Cardiac ventricle fibroblast (primary cell): ENCODE results near the gene NLRP13. TPM values are rescaled to one million over a fixed set of nuclear protein-coding genes. Genes with fewer than 3 reads are reported as not detected.

Experiments used
- total RNA-seq: library from RNA; depleted of rRNA; stranded (reverse); fragments of >200 nt; gene quantifications from 2 replicates; pipeline ENCODE4 v1.2.3, GENCODE V29; 2015

Gene NLRP13, protein sequence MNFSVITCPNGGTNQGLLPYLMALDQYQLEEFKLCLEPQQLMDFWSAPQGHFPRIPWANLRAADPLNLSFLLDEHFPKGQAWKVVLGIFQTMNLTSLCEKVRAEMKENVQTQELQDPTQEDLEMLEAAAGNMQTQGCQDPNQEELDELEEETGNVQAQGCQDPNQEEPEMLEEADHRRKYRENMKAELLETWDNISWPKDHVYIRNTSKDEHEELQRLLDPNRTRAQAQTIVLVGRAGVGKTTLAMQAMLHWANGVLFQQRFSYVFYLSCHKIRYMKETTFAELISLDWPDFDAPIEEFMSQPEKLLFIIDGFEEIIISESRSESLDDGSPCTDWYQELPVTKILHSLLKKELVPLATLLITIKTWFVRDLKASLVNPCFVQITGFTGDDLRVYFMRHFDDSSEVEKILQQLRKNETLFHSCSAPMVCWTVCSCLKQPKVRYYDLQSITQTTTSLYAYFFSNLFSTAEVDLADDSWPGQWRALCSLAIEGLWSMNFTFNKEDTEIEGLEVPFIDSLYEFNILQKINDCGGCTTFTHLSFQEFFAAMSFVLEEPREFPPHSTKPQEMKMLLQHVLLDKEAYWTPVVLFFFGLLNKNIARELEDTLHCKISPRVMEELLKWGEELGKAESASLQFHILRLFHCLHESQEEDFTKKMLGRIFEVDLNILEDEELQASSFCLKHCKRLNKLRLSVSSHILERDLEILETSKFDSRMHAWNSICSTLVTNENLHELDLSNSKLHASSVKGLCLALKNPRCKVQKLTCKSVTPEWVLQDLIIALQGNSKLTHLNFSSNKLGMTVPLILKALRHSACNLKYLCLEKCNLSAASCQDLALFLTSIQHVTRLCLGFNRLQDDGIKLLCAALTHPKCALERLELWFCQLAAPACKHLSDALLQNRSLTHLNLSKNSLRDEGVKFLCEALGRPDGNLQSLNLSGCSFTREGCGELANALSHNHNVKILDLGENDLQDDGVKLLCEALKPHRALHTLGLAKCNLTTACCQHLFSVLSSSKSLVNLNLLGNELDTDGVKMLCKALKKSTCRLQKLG
- not detected in 2 replicates for total RNA-seq

GRCh38 chr19:55931936-55932386, at the start of gene NLRP13:
TSS of gene NLRP13 (minus strand) at chr19:55932336. CDS start at chr19:55932311, 25 bp downstream.

GRCh38 chr19:55947532-55947931, 15.4 kb upstream of the NLRP13 start, which contains the start of gene NLRP8:
TSS of gene NLRP8 (plus strand) at chr19:55947832.

Other genes with a start within 250 kb of the NLRP13 start
- gene NLRP9, start 193.9 kb downstream of the NLRP13 start, total RNA-seq, result not detected in 2 replicates
- not detected in 2 replicates for gene RFPL4A, start 173.2 kb downstream of the NLRP13 start, total RNA-seq
- gene RFPL4AL1, start 163.2 kb downstream of the NLRP13 start, total RNA-seq, result not detected in 2 replicates
- 0.06 TPM in 1 of 2 replicates, not detected in the other for gene NLRP11, start 100.3 kb downstream of the NLRP13 start, total RNA-seq
- not detected in 2 replicates for gene NLRP4, start 95.8 kb downstream of the NLRP13 start, total RNA-seq
- gene NLRP8, start 15.5 kb upstream of the NLRP13 start, total RNA-seq, result not detected in 2 replicates
- not detected in 2 replicates for gene NLRP5, start 54.4 kb upstream of the NLRP13 start, total RNA-seq
- gene ZNF787, start 189.0 kb upstream of the NLRP13 start, total RNA-seq, result 12.6 and 15.0 TPM in 2 replicates
- 19.9 and 28.7 TPM in 2 replicates for gene ZNF444, start 209.0 kb upstream of the NLRP13 start, total RNA-seq
- gene GALP, start 243.7 kb upstream of the NLRP13 start, total RNA-seq, result not detected in 2 replicates